Peyer's patch (tissue), 4 donors: Measurements from ENCODE around the gene ATG101.

Source experiments
- POLR2A ChIP-seq, 2 donors: fragments of 450-650 bp; IDR thresholded peaks; one replicate each; pipeline ENCODE4 v1.5.1; 2017; ENCODE audit warnings: antibody characterized with exemption in 2 of 2, mild to moderate bottlenecking in 2 of 2, moderate library complexity in 2 of 2
- TF ChIP-seq, protein P1 (sequence below), 6 experiments: fragments of 450-650 bp in 4 of 6; fragments of 200-600 bp in 2 of 6; sonication (generic) in 1 of 6; IDR thresholded peaks; one replicate each; pipeline ENCODE4 v1.5.1; 2017 to 2019; ENCODE audit warnings: antibody characterized with exemption in 6 of 6, mild to moderate bottlenecking in 3 of 6, moderate library complexity in 1 of 6

DNA sequence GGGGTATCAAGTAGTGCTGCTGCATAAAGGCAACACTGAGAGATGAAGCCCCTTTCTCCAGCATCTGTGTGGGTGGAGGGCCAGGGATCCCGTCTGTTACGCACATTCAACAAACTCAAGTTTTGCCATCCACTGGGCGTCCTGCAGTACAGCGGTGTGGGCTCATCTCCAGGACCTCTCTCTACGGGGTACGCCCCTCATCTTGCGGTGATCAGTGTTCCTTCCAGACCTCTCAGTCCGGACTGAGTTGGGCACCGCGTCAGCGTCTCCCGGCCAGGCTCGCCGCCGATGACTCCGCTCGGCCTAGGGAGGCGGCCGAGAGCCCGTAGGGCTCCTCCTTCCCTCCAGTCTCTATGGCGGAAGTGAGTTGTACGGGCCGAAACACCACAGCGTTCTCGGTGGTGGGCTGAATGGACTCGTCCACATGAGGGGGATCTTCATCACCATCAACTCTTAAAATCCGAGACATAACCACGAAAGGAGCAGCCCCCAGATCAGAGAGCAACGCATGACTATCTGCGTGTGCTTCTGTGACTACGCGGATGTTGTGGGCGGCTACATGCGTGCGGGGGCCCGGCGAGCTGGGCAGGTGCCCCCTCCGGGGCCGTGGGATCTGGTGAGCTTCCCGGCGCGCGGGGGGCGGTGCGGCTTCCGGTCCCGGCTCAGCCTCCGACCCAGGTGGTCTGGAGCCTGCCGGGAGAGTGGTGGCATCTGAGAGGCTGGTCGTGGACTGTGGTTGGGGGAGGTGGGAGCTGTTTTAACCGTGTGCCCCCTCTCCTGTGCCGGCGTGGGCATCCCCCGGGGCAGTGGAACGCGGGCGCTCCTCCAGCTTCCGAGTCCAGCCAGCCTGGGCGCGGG lies at the start of gene ATG101:
- TF ChIP-seq POLR2A (IDR thresholded peaks at IDR 0.05), result peak; percentile 53 to 64
- TF ChIP-seq, protein P1, sequence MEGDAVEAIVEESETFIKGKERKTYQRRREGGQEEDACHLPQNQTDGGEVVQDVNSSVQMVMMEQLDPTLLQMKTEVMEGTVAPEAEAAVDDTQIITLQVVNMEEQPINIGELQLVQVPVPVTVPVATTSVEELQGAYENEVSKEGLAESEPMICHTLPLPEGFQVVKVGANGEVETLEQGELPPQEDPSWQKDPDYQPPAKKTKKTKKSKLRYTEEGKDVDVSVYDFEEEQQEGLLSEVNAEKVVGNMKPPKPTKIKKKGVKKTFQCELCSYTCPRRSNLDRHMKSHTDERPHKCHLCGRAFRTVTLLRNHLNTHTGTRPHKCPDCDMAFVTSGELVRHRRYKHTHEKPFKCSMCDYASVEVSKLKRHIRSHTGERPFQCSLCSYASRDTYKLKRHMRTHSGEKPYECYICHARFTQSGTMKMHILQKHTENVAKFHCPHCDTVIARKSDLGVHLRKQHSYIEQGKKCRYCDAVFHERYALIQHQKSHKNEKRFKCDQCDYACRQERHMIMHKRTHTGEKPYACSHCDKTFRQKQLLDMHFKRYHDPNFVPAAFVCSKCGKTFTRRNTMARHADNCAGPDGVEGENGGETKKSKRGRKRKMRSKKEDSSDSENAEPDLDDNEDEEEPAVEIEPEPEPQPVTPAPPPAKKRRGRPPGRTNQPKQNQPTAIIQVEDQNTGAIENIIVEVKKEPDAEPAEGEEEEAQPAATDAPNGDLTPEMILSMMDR (IDR thresholded peaks at IDR 0.05), result peak; percentile 57 to 72 (median 61)
